GM23248 (cell line): ENCODE measurements around the gene HPD. TPM values are rescaled to one million over a fixed set of nuclear protein-coding genes. Genes with fewer than 3 reads are reported as not detected.

Experiments
- DNase-seq: peaks from one replicate; pipeline ENCODE4 v3.0.0-alpha.2; 2015
- H2AFZ ChIP-seq: fragments of 200-600 bp; sonication (generic); 2 replicates; pipeline ENCODE4 v1.6.1; 2016; ENCODE audit warnings: antibody characterized with exemption
- H3F3A ChIP-seq: fragments of 200-600 bp; sonication (generic); 2 replicates; pipeline ENCODE4 v1.6.1; 2016; ENCODE audit warnings: mild to moderate bottlenecking, antibody characterized with exemption, mixed run types; ENCODE audit not compliant: insufficient read depth
- H3K27ac ChIP-seq: fragments of 200-600 bp; sonication (generic); 2 replicates; pipeline ENCODE4 v1.5.1; 2016; ENCODE audit warnings: mild to moderate bottlenecking
- H3K27me3 ChIP-seq: fragments of 200-600 bp; sonication (generic); replicated peaks from 2 replicates; pipeline ENCODE4 v1.6.1; 2016; ENCODE audit warnings: mild to moderate bottlenecking; ENCODE audit not compliant: insufficient read depth
- H3K36me3 ChIP-seq: fragments of 200-600 bp; sonication (generic); 2 replicates; pipeline ENCODE4 v1.6.1; 2016; ENCODE audit warnings: low read depth, mild to moderate bottlenecking
- H3K4me1 ChIP-seq: fragments of 200-600 bp; sonication (generic); 2 replicates; pipeline ENCODE4 v1.6.1; 2016; ENCODE audit warnings: mild to moderate bottlenecking; ENCODE audit not compliant: insufficient read depth
- H3K4me2 ChIP-seq: fragments of 200-600 bp; sonication (generic); one replicate; pipeline ENCODE4 v1.6.1; 2016; ENCODE audit warnings: mild to moderate bottlenecking; ENCODE audit not compliant: unreplicated experiment
- H3K4me3 ChIP-seq: fragments of 200-600 bp; sonication (generic); 2 replicates; pipeline ENCODE4 v1.5.1; 2016; ENCODE audit warnings: mild to moderate bottlenecking
- H3K79me2 ChIP-seq: fragments of 200-600 bp; sonication (generic); 2 replicates; pipeline ENCODE4 v1.6.1; 2016; ENCODE audit warnings: mild to moderate bottlenecking; ENCODE audit not compliant: insufficient read depth
- H3K9ac ChIP-seq: fragments of 200-600 bp; sonication (generic); 2 replicates; pipeline ENCODE4 v1.6.1; 2016; ENCODE audit warnings: mild to moderate bottlenecking
- H3K9me2 ChIP-seq: fragments of 200-600 bp; sonication (generic); 2 replicates; pipeline ENCODE4 v1.6.1; 2016; ENCODE audit warnings: mixed run types, mild to moderate bottlenecking, moderate library complexity; ENCODE audit not compliant: insufficient read depth
- H3K9me3 ChIP-seq: fragments of 200-600 bp; sonication (generic); one replicate; pipeline ENCODE4 v1.6.1; 2017; ENCODE audit warnings: low read depth
- H4K20me1 ChIP-seq: fragments of 200-600 bp; sonication (generic); 2 replicates; pipeline ENCODE4 v1.6.0; 2016; ENCODE audit not compliant: insufficient read depth
- EZH2 ChIP-seq: fragments of 200-600 bp; sonication (generic); IDR thresholded peaks from 2 replicates; pipeline ENCODE4 v1.6.1; 2018; ENCODE audit warnings: antibody characterized with exemption, mild to moderate bottlenecking; ENCODE audit not compliant: insufficient read depth, poor library complexity, severe bottlenecking
- EZH2phosphoT487 ChIP-seq: fragments of 200-600 bp; sonication (generic); IDR thresholded peaks from 2 replicates; pipeline ENCODE4 v1.6.1; 2018; ENCODE audit warnings: antibody characterized with exemption, moderate library complexity, mild to moderate bottlenecking, low read depth; ENCODE audit not compliant: insufficient read depth
- WGBS, 2 experiments: methylation state at CpG; one replicate each; pipeline ENCODE4 v1.1.6; 2015 to 2017; ENCODE audit warnings: low lambda C conversion rate in 2 of 2, low coverage in 1 of 2; ENCODE audit errors: missing lambda C conversion rate in 2 of 2; 5-methylcytosine and 5-hydroxymethylcytosine counted together
- in situ Hi-C: fragments of 300-500 bp; cut with MboI; formaldehyde crosslinking; loops from 2 replicates; pipeline ENCODE4 v1.15.0; 2020
- polyA plus RNA-seq: library from polyadenylated mRNA; unstranded; fragments of >200 nt; fragmentation: Nextera tagmentation; extraction: Ambion mirVana; gene quantifications from 2 replicates; pipeline ENCODE4 v1.2.1, GENCODE V29; 2016
- total RNA-seq: library from RNA; depleted of rRNA; stranded (reverse); fragments of >200 nt; shearing (Covaris generic); gene quantifications from 2 replicates; pipeline ENCODE4 v1.2.3, GENCODE V29; 2014

Gene HPD
- total and polyA plus RNA-seq, 2 experiments from 2014 or later: not detected

DNA sequence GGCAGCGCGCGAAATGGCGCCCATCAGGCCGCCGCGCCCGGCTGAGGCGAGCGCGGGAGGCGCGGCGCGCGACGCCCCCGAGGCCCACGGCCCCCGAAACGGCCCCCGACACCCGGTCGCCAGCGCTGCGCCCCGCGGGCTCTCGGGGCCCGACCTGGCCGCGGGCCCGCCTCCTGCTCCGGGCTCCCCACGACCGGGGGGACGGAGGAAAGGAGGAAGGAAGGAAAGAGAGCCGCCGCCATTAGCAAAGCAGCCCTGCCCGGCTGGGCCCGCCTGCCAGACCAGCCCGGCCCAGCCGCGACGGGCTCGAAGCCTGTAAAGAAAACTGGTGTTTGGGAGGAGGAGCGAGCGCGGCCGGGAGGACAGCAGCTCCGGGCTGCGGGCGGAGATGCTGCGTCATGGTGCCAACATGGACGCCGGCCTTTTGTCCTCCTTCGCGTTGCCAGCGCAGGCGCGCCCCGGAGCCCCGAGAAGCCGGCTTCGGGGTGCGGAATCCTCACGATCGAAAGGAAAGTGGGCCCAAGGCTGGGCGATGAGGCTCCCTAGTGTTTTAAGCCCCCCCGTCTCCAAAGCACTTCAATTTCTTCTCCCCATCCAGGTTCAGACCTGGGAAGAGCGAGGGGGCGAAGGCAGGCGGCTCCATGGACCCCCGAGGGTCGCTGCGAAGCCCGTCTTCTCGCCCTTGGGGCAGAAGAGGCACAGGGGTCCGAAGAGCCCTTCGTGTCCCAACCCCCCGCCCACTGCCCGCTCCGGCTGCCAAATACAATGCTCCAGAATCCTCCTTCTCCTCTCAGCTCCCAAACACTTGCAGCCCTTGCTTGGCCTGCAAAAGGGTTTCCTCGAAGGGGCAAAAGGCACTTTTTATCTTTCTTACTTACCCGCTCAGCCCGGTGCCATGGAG lies 57.7 kb downstream of the HPD start:
- Histone ChIP-seq H3K79me2 (peaks cover 63% of the 10 kb centered on the region), H3K36me3 (no peaks in the 10 kb centered on the region), H3K4me3 (peak overlapping the region; percentile 80), H2AFZ (0 out of 2 replicates have a peak overlapping the region, but pooled peaks have one; percentile 3), H3K4me2 (peak overlapping the region; percentile 98), H3K27ac (peak overlapping the region; percentile 99), H3K9me2 (no peaks in the 10 kb centered on the region), H3F3A (peaks cover 42% of the 10 kb centered on the region), H3K9ac (peak overlapping the region; percentile 99), H4K20me1 (no peaks in the 10 kb centered on the region), H3K27me3 (no peaks in the 10 kb centered on the region), H3K9me3 (no peaks in the 10 kb centered on the region), H3K4me1 (peaks cover 40% of the 10 kb centered on the region)
- TF ChIP-seq EZH2phosphoT487 (no peak), EZH2 (no peak)
- WGBS, 2 experiments: 1 to 2% methylated on average over 48 to 65 of the region's 86 CpGs
- peak; percentile 93 for DNase-seq
- in situ Hi-C loops: no loop called here

DNA sequence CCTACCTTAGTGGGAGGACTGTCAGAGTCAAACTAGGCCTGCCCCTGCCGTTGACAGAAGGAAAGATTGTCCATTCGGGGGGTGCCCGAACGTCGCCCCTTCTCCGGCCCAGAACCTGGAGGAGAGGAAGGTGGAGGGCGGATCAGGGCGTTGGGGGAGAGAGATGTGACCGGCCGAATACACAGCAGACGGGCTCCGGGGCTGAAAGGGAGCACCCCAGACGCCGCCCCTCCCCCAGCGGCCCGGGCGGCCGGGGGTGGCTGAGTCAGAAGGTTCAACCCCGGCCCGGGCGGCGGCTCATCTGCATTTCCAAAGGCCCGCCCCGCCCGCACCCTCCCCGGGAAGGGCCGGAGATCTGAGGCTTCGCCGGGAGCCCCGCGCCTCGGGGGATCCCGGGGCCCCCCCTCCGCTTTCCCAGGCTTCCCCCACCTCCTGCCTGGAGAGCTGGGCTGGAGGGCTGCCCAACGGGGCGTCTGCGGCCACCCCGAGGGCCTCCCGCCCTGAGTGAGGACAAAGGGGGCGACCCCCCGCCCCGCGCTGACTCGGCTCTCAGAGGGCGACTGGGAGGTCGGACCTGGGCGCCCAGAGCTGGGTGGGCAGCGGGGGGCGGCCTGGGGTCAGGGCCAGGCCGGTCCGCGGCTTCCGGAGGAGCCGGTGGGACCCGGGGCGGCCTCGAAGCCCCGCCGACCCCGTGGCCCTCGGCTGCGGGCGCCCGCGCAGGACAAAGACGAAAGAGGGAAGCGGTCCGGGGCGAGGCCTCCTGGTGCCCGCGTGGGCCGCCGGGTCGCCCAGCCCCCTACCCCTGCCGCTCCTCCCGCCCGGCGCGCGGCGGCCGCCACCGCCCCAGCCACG lies 58.6 kb downstream of the HPD start:
- peak overlapping the region; percentile 80 for H3K4me3 ChIP-seq
- H3K9me2 ChIP-seq: no peaks in the 10 kb centered on the region
- H3K27ac ChIP-seq: peak overlapping the region; percentile 99
- peak; percentile 97 for DNase-seq
- H2AFZ ChIP-seq: no peak overlapping the region
- in situ Hi-C loops: no loop called here
- no peaks in the 10 kb centered on the region for H3K9me3 ChIP-seq
- TF ChIP-seq EZH2 (no peak), EZH2phosphoT487 (no peak)
- H3K36me3 ChIP-seq: no peaks in the 10 kb centered on the region
- H3K4me1 ChIP-seq: peaks cover 38% of the 10 kb centered on the region
- H3K79me2 ChIP-seq: peaks cover 63% of the 10 kb centered on the region
- peak overlapping the region; percentile 99 for H3K9ac ChIP-seq
- H3K27me3 ChIP-seq: no peaks in the 10 kb centered on the region
- peak overlapping the region; percentile 92 for H3K4me2 ChIP-seq
- WGBS, 2 experiments: 1% methylated on average over 24 to 54 of the region's 84 CpGs
- no peaks in the 10 kb centered on the region for H4K20me1 ChIP-seq
- peaks cover 42% of the 10 kb centered on the region for H3F3A ChIP-seq

DNA sequence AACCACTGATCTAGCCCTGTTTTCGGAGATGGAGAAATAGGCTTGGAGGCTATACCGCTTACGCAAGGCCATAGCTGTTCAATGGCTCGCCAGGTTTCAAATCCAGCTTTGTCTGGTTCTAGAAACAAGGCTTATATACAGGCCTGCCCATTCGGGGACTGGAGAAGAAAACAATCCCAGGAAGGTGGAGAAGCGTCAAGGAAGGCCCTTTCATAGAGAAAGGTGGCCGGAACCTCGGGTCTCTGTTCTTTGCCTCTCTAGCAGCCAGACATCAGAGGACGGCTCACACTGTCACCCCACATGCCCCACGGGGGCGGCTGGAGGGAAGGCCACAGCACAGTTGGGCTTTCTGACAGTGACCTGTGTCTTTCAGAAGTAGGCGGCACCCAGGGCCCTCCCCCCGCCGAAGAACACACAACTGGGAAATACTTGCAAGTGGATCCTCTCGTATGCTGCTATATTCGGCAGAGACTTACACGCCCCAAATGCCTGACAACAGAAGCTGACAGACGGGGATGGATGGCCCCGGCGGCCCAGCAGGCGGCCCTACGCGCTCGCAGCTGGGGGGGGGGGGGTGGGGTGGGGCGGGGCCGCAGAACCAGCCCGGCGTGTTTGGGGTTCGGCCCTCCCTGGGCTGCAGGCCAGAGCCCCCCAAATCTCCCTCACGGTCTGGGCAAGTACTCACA lies 59.4 kb downstream of the HPD start:
- Histone ChIP-seq H3K4me1 (peaks cover 43% of the 10 kb centered on the region), H3K9ac (peak overlapping the region; percentile 99), H3K79me2 (peaks cover 56% of the 10 kb centered on the region), H4K20me1 (no peaks in the 10 kb centered on the region), H3K9me2 (no peaks in the 10 kb centered on the region), H3K27ac (peak overlapping the region; percentile 99), H3K9me3 (no peaks in the 10 kb centered on the region), H3K4me2 (peak overlapping the region; percentile 92), H2AFZ (no peak overlapping the region), H3K36me3 (no peaks in the 10 kb centered on the region), H3F3A (peaks cover 42% of the 10 kb centered on the region), H3K27me3 (no peaks in the 10 kb centered on the region), H3K4me3 (peak overlapping the region; percentile 80)
- 8 to 16% methylated on average over 18 to 30 of the region's 30 CpGs for WGBS, 2 experiments
- TF ChIP-seq EZH2phosphoT487 (no peak), EZH2 (no peak)
- peak; percentile 90 for DNase-seq
- in situ Hi-C loops: no loop called here

DNA sequence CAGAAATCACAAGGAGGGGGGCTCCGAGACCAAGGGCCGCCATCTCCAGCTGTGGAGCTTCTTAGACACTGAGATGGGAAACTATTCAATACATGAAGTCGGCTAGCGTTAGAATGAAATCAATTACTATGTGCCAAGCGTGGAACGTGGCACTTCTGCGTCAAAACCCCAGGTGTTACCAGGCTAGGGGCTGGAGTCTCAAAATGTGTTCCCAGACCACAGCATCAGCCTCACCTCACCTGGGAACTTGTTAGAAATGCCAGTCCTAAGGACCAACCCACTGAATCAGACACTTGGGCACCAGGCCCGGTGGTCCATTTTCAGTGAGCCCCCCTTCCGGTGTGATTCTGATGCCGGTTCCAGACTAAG lies 59.9 kb downstream of the HPD start:
- peaks cover 43% of the 10 kb centered on the region for H3K4me1 ChIP-seq
- no peaks in the 10 kb centered on the region for H4K20me1 ChIP-seq
- peak; percentile 18 for DNase-seq
- H3K27me3 ChIP-seq: no peaks in the 10 kb centered on the region
- peak overlapping the region; percentile 99 for H3K9ac ChIP-seq
- 32 to 35% methylated on average over 10 of the region's 10 CpGs for WGBS, 2 experiments
- H2AFZ ChIP-seq: no peak overlapping the region
- peak overlapping the region; percentile 80 for H3K4me3 ChIP-seq
- H3K79me2 ChIP-seq: peaks cover 56% of the 10 kb centered on the region
- peak overlapping the region; percentile 74 for H3K4me2 ChIP-seq
- H3K9me3 ChIP-seq: no peaks in the 10 kb centered on the region
- peaks cover 42% of the 10 kb centered on the region for H3F3A ChIP-seq
- no peak for TF ChIP-seq EZH2phosphoT487
- H3K27ac ChIP-seq: peak overlapping the region; percentile 99
- no peaks in the 10 kb centered on the region for H3K9me2 ChIP-seq
- in situ Hi-C loops: no loop called here
- H3K36me3 ChIP-seq: no peaks in the 10 kb centered on the region
